Ascending aorta (tissue), 2 donors: ENCODE data around the gene CRYBG2. TPM values are rescaled to one million over a fixed set of nuclear protein-coding genes. Genes with fewer than 3 reads are reported as not detected.

ENCODE experiments used
- DNase-seq, 2 donors: peaks; one replicate each; pipeline ENCODE4 v3.0.0-alpha.2; 2019; ENCODE audit warnings: low spot score in 2 of 2
- H3K27ac ChIP-seq, 2 donors: fragments of 200-600 bp; sonication (generic); one replicate each; pipeline ENCODE4 v1.5.1; 2016 to 2017; ENCODE audit warnings: mild to moderate bottlenecking in 1 of 2
- H3K27me3 ChIP-seq: fragments of 200-600 bp; sonication (generic); one replicate; pipeline ENCODE4 v1.5.1; 2017
- H3K36me3 ChIP-seq, 2 donors: fragments of 200-600 bp; sonication (generic); one replicate each; pipeline ENCODE4 v1.5.1; 2016
- H3K4me1 ChIP-seq, 2 donors: fragments of 200-600 bp; sonication (generic); one replicate each; pipeline ENCODE4 v1.5.1; 2016 to 2017; ENCODE audit warnings: mild to moderate bottlenecking in 1 of 2
- H3K4me3 ChIP-seq, 2 donors: fragments of 200-600 bp; sonication (generic); one replicate each; pipeline ENCODE4 v1.5.1; 2016 to 2017; ENCODE audit warnings: mild to moderate bottlenecking in 1 of 2
- H3K9me3 ChIP-seq, 2 donors: fragments of 200-600 bp; sonication (generic); one replicate each; pipeline ENCODE4 v1.5.1; 2016
- intact Hi-C: fragments of 100-400 bp; cut with DNase I; formaldehyde crosslinking; loops from one replicate; pipeline ENCODE4 v1.15.1; 2023
- total RNA-seq: library from RNA; depleted of rRNA; stranded (reverse); fragments of >200 nt; gene quantifications from one replicate; pipeline ENCODE4 v1.1.0, GENCODE V29; 2016
- TF ChIP-seq, protein P1 (sequence below), 3 experiments: fragments of 200-600 bp in 2 of 3; fragments of 450-650 bp in 1 of 3; sonication (generic) in 2 of 3; IDR thresholded peaks; one replicate each; pipeline ENCODE4 v1.5.1; 2016 to 2019; ENCODE audit warnings: antibody characterized with exemption in 3 of 3, mild to moderate bottlenecking in 1 of 3, moderate library complexity in 1 of 3

The CRYBG2 gene
- total RNA-seq, 1 donor from 2014 or later, result not detected

DNA sequence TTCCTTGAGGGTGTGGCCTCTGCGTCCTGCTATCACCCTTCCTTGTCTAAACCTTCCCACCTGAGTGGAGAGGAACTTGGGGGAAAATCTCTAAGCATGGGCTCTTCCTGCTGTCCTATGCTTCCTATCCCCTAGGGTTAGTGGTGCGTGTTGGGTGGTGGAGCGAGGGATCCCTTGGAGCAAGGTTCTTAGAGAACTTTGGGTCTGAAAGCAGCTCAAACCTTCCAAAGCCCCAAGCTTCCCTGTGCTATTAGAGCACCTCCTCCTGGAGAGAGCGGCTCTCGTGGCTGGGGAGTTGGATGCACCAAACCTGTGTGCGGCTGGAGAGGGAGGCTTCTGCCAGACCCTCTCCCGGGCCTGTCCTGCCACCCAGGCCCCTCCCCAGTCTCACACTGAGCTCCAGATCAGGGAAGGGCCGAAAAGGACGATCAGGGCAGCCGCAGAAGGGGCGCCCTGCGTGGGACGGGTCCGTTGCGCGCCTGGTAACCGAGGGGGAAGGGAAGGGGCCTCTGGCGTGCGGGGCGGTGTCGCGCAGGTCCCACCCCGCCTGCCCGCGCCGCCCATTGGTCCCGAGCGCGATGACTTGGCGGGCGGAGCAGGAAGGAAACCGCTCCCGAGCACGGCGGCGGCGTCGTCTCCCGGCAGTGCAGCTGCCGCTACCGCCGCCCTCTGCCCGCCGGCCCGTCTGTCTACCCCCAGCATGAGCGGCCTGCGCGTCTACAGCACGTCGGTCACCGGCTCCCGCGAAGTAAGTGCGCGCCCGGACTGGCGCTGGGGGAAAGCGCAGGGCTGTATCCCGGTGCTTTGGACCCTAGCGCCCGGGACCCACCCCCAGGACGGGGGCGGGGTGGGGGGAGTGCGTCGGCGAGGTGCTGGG is 74.2 kb downstream of the CRYBG2 start, which contains the start of gene SH3BGRL3:
TSS of gene SH3BGRL3 (plus strand) at position 631 of the 877 bp plus-strand sequence. CDS start at position 701, 70 bp downstream.
- peak within 1 kb of the TSS; percentile 90 to 99 for H3K27ac ChIP-seq

DNA sequence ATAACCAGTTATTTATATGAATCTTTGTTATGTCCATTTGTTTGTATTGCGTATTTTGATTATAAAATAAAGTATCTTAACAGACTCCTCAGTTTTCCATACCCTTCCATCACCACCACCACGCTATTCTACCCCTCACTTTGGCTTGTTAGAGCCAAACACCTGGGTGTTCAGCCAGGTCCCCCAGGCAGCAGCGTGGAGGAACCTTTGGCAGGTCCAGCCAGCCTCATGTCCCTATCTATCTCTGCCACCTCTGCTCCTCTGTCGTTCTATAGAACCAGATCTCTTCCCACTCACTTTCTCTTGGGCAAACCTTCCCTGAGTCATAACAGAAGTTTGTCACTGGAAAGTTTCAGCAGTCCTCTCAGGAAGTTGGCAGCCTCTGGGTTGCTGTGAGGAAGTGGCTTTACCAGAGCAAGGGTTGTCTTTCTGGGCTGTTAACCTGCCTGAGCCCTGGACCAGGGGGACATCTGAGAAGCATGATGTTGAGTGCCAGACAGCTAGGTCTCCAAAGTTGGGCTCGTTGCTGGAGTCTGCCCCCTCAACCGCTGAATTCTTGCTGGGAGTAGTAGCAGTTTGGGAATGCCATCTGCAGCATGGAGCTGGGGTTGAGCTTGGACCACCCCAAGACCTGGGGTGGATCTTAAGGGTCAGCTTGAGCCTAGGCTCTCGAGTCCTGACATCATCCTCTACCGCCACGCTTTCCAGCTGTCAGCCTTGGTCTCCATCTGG is 75.0 kb downstream of the CRYBG2 start:
- H3K27ac ChIP-seq, result peak overlapping the region; percentile 90 to 99
- DNase-seq, result peak in 1 of 2 donors; percentile 87
- peaks cover 29 to 54% of the 10 kb centered on the region in 2 donors for H3K4me1 ChIP-seq
- intact Hi-C loops, result loop anchor here (1.0 to 2.0 kb wide), 3 partner anchors 28 to 168 kb away; partner anchors contain the start of genes C1orf232, PDIK1L and ZNF593
- TF ChIP-seq, protein P1, sequence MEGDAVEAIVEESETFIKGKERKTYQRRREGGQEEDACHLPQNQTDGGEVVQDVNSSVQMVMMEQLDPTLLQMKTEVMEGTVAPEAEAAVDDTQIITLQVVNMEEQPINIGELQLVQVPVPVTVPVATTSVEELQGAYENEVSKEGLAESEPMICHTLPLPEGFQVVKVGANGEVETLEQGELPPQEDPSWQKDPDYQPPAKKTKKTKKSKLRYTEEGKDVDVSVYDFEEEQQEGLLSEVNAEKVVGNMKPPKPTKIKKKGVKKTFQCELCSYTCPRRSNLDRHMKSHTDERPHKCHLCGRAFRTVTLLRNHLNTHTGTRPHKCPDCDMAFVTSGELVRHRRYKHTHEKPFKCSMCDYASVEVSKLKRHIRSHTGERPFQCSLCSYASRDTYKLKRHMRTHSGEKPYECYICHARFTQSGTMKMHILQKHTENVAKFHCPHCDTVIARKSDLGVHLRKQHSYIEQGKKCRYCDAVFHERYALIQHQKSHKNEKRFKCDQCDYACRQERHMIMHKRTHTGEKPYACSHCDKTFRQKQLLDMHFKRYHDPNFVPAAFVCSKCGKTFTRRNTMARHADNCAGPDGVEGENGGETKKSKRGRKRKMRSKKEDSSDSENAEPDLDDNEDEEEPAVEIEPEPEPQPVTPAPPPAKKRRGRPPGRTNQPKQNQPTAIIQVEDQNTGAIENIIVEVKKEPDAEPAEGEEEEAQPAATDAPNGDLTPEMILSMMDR (IDR thresholded peaks at IDR 0.05), result no peak
- H3K36me3 ChIP-seq, result no peaks in the 10 kb centered on the region
- H3K4me3 ChIP-seq, result peak overlapping the region; percentile 73 to 91
- H3K27me3 ChIP-seq, result no peaks in the 10 kb centered on the region
- no peaks in the 10 kb centered on the region for H3K9me3 ChIP-seq

More for the DNA sequence above, 74.2 kb downstream of the CRYBG2 start, which contains the start of gene SH3BGRL3:
- DNase-seq, result peak; percentile 64 to 94
- H3K27me3 ChIP-seq, result no peaks in the 10 kb centered on the region
- no peaks in the 10 kb centered on the region for H3K36me3 ChIP-seq
- TF ChIP-seq, protein P1 (IDR thresholded peaks at IDR 0.05), result peak in 2 of 3 experiments; percentile 35 to 56
- no peaks in the 10 kb centered on the region for H3K9me3 ChIP-seq
- peak within 1 kb of the TSS; percentile 73 to 91 for H3K4me3 ChIP-seq
- intact Hi-C loops, result loop anchor here (2.0 kb wide), 2 partner anchors 111 to 169 kb away; partner anchors contain the start of genes C1orf232, PDIK1L and ZNF593
- H3K4me1 ChIP-seq, result peaks cover 33 to 61% of the 10 kb centered on the region in 2 donors

DNA sequence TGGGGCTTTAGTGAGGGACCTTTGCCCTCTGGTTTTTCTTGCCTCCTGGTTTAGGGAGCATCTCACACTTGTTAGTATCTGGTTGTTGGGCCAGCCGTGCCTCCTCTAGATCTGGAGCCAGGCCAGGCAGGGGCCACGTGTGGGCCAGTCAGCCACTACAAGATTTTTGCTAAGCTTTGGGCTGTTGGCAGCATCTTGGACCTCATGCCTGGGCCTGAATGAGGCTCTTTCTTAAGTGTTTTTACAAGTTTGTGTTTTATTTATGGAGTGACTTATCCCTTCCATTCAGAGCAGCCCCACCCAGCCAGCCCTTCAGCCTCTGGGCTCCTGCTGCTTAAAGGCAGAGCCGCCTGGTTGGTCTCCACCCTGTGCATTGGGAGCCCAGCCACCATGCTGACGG is 75.6 kb downstream of the CRYBG2 start:
- no peaks in the 10 kb centered on the region for H3K9me3 ChIP-seq

DNA sequence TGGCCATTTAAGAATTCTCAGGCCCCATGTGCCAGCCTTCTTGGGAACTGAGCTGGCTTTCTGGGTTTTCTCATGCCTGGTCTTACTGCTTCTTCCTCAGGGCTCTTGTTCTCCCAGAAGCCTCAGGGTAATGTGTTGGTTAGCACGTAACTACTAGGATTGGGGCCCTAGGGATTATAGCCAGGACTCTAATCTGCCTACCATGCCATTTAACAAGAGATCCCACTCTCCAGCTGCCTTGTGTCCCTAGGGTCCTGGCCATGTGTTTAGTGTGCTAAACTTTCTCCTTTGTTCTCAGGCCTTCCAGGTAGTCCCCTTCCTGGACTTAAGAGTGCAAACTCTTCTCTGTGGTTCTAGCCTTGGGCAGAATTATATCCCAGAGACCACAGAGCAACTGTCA is 76.2 kb downstream of the CRYBG2 start:
- no peak for DNase-seq
- H3K27ac ChIP-seq, result peak overlapping the region; percentile 90 to 99
- H3K27me3 ChIP-seq, result no peaks in the 10 kb centered on the region
- intact Hi-C loops, result loop anchor here (1.0 to 2.0 kb wide), 3 partner anchors 30 to 167 kb away; partner anchors contain the start of genes C1orf232, PDIK1L and ZNF593
- H3K36me3 ChIP-seq, result no peaks in the 10 kb centered on the region
- TF ChIP-seq, protein P1 (IDR thresholded peaks at IDR 0.05), result no peak
- no peak overlapping the region for H3K4me3 ChIP-seq
- H3K4me1 ChIP-seq, result peaks cover 29 to 53% of the 10 kb centered on the region in 2 donors
- H3K9me3 ChIP-seq, result no peaks in the 10 kb centered on the region

More for the DNA sequence above, 75.6 kb downstream of the CRYBG2 start:
- Histone ChIP-seq H3K27me3 (no peaks in the 10 kb centered on the region), H3K4me1 (peaks cover 29 to 53% of the 10 kb centered on the region in 2 donors), H3K27ac (peak overlapping the region; percentile 90 to 99), H3K4me3 (no peak overlapping the region), H3K36me3 (no peaks in the 10 kb centered on the region)
- TF ChIP-seq, protein P1 (IDR thresholded peaks at IDR 0.05), result no peak
- peak; percentile 56 to 93 for DNase-seq
- intact Hi-C loops, result loop anchor here (1.0 to 2.0 kb wide), 3 partner anchors 29 to 168 kb away; partner anchors contain the start of genes C1orf232, PDIK1L and ZNF593

DNA sequence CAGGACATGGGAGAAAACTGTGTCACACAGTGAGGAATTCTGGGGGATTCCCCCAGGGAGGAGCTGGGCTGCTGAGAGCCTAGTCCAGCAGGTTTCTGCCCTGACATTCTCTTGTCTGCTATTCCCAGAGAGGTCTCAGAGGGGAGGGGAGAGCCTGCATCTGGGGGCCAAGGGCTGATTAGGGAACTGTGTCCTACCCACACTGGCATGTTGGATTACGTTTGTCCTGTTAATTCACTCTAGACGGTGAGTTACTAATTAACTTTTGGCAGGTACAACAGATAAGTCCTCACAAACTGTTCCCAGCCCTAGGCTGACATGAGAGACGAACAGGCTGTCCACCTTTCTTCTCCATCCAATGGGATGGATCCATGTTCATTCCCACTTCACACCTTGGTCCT is 76.7 kb downstream of the CRYBG2 start:
- no peak overlapping the region for H3K4me3 ChIP-seq
- intact Hi-C loops, result no loop called here
- no peaks in the 10 kb centered on the region for H3K36me3 ChIP-seq
- TF ChIP-seq, protein P1 (IDR thresholded peaks at IDR 0.05), result no peak
- peak overlapping the region; percentile 90 to 99 for H3K27ac ChIP-seq
- DNase-seq, result no peak
- H3K27me3 ChIP-seq, result no peaks in the 10 kb centered on the region
- no peaks in the 10 kb centered on the region for H3K9me3 ChIP-seq
- H3K4me1 ChIP-seq, result peaks cover 29 to 53% of the 10 kb centered on the region in 2 donors
